Activated CD8-positive, alpha-beta memory T cell treated with anti-CD3 and anti-CD28 coated beads, Interleukin-2, amount 50 U/mL, for 1 hour (primary cell): ENCODE data around the gene ZFAND5.

Experiments
- DNase-seq: peaks from one replicate; pipeline ENCODE4 v3.0.0-alpha.2; 2020; ENCODE audit errors: extremely low read depth

Gene ZFAND5

GRCh38 chr9:72364679-72365524 is at the start of gene ZFAND5:
Gene ZFAND5 (minus strand): TSS chr9:72365208. CDS start chr9:72360778, 4,430 bp downstream.
- DNase-seq: peak; percentile 81

- DNase-seq: no peak
Measured at GRCh38 chr9:72412483-72413040, 47.6 kb upstream of the ZFAND5 start.

- DNase-seq: no peak
Measured at GRCh38 chr9:72410214-72410613, 45.2 kb upstream of the ZFAND5 start.

DNA sequence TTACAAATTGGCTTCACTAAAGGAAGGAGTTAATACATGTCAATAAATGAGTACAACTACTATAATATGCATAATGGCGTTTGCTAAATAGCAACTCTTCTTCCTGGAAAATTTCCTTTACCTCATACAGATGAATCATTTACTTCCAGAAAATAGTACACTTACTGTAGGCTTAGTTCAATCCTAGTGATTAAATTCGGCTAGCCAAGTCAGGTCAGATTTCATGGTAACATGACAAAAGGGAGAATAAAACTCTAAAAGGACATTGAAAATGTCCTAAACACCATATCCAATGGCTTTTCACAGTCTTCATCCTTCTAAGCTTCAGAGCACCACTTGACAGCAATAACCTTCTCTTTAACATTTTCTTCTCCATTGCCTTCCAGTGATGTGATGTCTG is 42.1 kb upstream of the ZFAND5 start:
- DNase-seq: no peak

- DNase-seq: no peak
Measured at GRCh38 chr9:72402744-72403143, 37.7 kb upstream of the ZFAND5 start.

DNA sequence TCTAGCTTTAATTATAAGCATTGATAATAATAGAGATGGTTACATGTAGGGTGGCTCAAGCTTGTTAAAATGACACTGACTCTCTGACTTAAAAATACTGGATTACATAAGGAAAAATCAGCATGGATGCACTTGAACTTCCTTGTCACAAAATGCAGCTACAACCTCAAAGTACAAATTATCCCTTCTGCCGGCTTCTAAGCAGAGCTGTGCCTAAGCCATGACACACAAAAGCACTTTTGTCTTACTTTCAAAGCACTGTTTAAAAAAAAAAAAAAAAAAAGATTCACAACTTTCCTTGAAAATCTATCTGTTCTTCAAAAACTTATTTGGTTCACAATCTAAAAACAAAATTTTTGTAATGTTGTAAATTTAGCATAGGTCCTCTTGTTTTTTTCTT is 36.4 kb upstream of the ZFAND5 start:
- no peak for DNase-seq

DNA sequence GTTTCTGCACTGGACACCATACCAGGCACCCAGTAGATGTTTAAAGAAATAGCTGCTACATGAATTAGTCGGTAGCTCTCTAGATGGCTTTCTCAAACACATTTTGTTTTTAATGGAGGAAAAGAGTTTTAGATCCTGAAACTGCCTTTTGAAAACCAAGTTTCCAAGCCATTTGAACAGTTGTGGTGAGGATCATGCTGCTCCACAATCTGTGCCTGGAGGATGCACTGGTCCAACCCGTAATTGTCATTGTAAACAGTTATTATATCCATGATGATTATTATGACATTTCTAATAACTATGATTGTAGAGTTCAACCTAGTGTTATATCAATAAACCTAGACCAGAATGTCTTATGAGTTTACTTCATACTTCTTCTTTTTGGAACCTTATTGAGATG is 35.9 kb upstream of the ZFAND5 start:
- DNase-seq: no peak

DNA sequence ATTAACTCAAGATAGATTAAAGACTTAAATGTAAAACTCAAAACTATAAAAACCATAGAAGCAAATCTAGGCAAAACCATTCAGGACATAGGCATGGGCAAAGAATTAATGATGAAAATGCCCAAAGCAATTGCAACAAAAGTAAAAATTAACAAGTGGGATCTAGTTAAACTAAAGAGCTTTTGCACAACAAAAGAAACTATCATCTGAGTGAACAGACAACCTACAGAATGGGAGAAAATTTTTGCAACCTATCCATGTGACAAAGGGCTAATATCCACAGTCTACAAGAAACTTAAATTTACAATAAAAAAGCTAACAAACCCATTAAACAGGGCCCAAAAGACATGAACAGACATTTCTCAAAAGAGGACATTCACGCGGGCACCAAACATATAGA is 34.4 kb upstream of the ZFAND5 start:
- DNase-seq: no peak

DNA sequence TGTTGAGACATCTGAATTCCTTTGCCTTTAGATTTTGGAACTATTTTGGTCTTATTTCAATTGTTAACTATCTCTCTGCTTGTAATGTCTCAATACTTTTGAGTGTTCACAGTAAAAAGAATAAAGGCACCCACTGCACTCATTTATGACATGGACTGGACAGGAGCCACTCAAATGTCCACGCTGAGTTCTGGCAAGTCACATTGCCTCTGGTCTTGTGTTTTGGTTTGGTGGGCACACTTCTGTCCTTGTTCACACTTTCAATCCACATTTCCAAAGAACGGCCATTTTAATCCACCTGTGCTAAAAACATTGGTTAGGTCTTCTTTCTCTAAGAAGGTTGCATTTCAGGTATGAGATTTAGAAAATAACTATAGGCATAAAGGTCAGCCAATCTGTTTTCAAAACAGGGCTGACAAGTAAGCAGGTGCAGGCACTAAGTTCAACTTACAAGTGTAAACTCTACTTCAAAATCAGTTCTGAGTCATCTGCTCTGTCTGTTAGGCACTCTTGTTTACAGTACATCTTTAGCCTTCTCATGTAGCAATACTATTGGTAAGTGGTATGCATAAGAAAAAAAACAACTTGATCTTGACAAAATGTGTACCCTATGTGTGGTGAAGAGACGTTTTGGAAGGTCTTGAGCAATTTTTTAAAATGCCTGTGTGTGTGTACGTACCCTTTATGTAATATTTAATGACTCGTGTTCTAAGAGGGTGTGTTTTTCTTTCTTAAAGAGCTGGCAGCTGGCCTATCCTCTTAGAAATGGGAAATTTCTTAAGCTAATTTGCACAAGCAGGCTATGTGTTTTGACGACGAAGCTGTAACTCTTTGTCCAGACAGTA is 31.5 kb upstream of the ZFAND5 start:
- DNase-seq: no peak

DNA sequence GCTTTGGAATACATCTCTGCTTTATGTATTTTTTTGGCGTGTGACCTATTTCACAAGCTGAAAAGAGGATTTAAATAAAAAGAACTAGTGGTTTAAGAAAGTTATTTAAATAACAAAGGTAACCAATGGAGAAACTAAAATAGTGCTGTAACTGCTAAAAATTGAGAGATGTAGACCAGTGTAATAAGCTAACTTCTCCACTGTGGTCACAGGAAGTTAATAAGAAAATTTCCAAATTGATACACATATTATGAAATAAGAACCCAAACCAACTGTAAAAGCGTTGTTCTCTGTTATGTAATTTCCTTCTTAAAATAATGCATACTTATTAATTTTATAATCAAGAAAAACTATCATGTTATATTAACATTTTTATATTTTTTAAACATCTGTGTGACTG is 29.1 kb upstream of the ZFAND5 start:
- no peak for DNase-seq

- DNase-seq: no peak
Measured at GRCh38 chr9:72390907-72391306, 25.9 kb upstream of the ZFAND5 start.

- no peak for DNase-seq
Measured at GRCh38 chr9:72386186-72386585, 21.2 kb upstream of the ZFAND5 start.

DNA sequence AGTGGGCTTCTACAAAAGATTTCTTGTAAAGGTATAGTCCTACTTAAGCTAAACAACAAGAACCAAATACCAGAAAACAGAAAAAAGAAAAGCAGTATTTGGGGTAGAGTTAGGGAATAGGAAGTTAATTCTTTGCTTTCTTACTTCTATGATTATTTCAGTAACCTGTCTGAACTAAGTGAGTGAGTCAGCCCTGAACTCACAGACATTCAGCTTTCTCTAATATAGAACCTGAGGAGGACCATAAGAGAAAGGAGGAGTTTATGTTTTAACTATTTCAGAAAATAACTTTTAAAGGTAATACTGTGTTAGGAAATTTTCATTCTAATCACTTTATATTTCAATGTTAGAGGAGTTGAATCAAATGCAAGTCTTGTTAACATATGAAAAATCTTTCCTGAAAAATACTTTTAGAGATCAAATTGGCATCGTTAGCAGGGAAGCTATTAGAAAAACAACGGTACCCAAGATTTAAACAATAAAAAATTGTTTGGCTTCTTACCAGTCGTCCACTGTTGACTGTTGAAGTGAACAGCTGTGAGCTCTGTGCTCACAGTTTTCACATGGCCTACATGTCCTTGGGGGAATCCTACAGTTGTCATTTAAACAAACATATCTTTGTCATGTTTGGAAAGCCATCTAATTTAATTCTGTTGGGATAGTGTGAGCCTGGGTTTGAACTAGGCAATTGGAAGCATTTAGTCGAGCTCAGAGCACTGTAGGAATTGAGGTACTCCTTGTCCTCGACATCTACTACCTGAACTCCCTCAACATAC is 19.9 kb upstream of the ZFAND5 start:
- no peak for DNase-seq

DNA sequence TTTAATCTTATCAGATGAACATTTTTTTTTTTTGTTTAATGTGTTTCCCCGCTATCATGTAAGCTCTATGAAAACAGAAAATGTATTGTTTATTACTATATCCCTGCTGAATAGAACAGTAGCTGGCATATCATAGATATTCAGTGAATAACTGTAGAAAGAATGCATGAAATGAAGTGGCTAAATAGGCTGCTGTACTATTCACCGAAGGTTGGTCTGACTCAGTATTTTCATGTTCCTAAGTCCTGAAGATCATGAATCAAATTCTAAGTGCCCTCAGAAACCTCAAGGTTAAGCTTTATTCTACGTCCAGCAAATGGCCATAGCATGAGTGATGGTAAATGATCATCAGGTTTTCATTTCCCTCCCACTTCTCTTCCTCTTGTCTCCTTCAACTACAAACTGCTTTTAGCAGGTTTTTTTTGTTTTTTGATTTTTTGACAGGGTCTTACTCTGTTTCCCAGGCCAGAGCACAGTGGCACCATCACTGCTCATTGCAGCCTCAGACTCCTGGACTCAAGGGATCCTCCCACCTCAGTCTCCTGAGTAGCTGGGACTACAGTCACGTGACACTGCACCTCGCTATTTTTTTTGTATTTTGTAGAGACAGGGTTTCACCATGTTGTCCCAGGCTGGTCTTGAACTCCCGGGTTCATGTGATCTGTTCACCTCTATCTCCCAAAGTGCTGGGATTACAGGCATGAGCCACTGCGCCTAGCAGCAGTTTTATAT is 19.1 kb upstream of the ZFAND5 start:
- DNase-seq: no peak

GRCh38 chr9:72382405-72382804 is 17.4 kb upstream of the ZFAND5 start:
- no peak for DNase-seq

GRCh38 chr9:72377041-72377440 is 12.0 kb upstream of the ZFAND5 start:
- no peak for DNase-seq

DNA sequence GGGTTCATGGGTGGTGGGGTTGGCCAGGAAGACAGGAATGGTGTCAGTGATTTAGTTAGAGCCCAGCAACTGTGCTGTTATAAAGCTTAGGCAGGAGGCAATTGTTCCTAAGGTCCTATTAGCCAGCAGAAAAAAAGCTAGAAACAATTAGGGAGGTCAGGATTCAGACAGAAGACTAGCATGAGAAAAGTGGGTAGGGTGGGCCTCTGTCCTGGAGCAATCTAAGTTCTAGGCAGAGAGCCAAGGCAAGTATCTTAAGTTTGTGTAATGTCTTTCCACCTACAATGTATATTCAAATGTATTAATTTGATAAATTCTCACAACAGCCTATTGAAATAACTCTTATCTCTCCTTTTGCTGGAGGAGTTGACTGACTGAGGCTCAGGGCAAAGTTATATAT is 6.1 kb upstream of the ZFAND5 start:
- no peak for DNase-seq

GRCh38 chr9:72365525-72366256 is 683 bp upstream of the ZFAND5 start:
- DNase-seq: no peak

- no peak for DNase-seq
Measured at GRCh38 chr9:72363908-72364678, 915 bp downstream of the ZFAND5 start.

- no peak for DNase-seq
Measured at GRCh38 chr9:72363236-72363635, 1.8 kb downstream of the ZFAND5 start.
